GM21723 (cell line): ENCODE data around the gene KHSRP.
"Not testable (repeated sequence)": the region's sequence is repeated elsewhere in the genome, so short reads cannot be mapped to it uniquely, and the experiment has no call there.

Experiments used
- ATAC-seq: cut with Tn5 transposase; IDR thresholded peaks from one replicate; pipeline ENCODE4 v1.9.1; 2021; ENCODE audit warnings: mild to moderate bottlenecking, moderate library complexity; ENCODE audit not compliant: unreplicated experiment

KHSRP gene

DNA sequence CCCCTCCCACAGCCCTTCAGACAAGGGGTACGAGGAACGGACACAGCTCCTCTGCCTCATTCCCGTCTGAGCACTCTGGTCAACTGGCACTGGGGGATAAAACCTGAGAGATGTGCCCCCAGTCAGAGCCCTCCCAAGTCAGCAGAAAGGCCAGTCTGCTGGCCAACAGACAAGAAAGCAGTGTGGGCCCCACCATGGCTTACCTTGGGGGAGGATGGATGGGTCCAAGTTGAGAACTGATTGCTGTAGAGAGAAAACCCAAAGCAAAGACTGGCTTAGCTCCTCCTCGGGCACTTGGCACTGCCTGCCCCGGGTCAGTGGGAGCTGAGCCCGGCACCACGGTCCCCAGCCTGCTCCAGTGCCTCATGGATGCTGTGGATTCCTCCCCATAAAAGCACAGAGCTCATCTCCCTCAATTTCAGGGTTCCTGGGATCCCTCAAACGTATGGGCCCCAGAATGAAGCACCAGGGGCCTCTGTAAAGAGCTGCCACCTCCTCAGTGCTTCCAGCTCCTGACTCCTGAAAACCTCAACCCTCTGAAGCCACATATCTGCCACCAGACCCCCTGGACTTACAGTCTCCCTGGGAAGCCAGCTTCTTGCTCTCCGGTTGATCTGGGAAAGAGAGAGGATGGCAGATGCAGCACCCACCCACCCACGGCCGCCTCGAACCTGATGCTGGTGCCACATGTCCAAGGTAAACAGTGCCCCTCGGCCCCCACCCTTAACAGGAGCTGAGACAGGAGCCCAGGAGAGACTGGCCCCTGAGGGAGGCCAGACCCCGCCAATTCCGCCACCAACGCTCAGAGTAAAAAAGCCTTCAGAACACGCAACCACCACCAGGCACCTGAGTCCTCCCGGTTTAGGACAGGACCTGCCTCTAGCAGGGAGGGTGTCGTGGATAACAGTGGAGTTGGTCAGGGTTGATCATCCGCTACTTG is 3.3 kb downstream of the KHSRP start:
- no peak for ATAC-seq

DNA sequence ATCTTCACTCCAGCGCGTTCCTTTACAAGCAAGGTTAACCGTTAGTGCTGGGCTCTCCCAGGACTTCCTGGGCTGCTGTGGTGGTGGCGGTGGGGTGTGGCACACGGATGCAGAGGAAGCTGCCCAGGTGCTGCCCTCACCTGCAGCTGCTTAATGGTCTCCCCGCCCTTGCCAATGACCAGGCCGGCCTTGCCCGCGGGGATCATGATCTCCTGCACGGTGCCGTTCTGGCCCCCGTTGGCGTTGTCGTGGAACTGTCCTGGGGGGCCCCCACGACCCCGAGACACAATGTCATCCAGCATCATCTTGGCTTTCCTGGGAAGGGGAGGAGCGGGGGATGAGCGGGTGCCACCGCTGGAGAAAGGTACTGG is 6.1 kb downstream of the KHSRP start:
- ATAC-seq: no peak

DNA sequence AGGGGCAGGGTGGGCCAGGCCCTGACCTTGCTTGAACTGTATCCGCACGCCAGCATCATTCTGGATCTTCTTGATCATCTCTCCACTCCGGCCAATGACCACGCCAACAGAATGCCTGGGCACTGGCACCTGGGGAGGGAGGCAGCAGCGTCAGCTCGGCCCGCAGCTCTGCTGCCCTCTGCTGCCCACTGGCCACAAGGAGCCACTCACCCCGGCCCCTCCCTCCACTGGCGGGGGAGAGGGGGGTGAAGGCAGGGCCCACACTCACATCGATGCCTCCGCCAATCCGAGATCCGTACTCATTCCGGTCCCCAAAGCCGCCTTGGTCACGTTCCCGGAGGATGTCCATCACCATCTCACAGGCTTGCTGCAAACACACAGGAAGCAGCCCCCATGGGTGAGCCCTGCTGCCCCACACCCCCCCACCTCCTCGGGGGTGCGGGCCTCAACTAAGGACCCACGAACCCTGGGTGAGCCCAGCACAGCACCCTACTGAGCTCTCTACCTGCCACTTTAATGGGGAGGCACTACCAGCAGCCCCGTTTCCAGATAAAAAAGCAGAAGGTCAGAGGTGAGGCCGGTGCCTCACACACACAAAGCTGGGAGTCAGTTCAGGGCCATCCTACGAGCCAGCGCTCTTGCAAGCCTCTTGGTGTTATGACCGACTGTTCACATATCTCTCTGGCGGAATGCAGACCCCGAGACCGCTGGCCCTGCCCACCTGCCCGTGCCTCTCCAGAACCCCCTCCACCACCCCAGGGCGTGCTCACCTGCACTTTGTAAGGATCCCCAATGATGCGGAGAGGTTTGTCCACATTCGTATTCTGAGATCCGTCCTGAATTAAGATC is 6.7 kb downstream of the KHSRP start:
- ATAC-seq: no peak

DNA sequence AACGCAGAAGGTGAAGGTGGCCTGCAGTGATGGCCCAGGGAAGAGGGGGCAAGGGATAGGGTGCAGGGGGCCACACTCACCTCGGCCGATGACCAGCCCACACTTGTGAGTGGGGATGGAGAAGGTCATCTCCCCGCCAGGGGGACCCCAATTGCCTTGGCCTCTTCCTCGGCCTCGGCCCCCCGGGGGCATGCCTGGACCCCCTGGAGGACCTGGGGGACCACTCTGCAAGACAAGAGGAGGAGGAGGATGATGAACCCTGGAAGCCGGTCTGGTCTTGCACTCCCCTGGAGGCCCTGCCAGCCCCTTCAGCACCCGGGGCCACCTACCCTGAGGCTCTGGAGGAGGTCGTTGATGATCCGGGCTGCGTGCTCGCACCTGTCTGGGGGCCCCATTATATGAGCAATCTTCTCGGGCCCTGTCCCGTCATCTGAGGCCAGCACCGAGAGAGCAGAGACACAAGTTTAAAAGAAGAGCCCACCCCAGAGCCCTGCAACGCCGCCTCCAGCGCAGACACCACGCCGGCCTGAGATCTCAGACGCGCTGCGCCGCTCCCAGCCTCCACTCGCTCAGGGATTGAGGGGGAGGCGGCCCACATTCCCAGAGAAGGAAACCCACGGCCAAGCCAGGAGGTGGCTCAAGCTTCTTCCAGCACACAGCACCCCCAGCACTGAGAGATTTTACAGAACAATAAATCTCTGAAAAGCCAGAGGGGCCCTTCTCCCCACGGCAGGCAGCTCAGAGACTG is 7.8 kb downstream of the KHSRP start:
- ATAC-seq: no peak

DNA sequence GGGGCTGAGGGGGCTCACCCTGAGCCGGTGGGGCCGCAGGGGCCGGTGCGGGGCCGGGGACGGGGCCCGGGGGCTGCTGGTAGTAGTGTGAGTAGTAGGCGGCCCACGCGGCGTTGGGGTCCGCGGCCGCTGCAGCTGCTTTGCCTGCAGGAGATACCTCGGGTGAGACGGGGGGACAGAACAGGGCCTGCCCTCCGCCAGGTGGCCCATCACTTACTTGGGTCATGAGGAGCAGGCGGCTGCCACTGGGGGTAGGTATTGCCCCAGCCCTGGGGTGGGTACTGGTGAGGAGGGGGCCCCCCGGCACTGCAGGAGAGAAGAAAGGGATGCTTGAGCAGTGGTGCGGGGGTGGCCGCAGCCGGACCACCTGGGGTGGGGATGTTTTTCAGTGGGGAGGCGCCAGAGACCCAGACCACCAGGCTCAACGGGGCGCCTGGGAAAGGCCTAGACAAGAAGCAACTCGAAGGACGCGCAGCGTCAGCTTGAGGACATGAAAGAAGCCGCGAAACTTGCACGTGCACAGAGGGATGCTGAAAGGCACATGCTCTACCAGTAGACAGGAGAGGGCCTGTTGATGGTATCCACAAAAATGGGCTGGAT is 8.9 kb downstream of the KHSRP start:
- no peak for ATAC-seq

DNA sequence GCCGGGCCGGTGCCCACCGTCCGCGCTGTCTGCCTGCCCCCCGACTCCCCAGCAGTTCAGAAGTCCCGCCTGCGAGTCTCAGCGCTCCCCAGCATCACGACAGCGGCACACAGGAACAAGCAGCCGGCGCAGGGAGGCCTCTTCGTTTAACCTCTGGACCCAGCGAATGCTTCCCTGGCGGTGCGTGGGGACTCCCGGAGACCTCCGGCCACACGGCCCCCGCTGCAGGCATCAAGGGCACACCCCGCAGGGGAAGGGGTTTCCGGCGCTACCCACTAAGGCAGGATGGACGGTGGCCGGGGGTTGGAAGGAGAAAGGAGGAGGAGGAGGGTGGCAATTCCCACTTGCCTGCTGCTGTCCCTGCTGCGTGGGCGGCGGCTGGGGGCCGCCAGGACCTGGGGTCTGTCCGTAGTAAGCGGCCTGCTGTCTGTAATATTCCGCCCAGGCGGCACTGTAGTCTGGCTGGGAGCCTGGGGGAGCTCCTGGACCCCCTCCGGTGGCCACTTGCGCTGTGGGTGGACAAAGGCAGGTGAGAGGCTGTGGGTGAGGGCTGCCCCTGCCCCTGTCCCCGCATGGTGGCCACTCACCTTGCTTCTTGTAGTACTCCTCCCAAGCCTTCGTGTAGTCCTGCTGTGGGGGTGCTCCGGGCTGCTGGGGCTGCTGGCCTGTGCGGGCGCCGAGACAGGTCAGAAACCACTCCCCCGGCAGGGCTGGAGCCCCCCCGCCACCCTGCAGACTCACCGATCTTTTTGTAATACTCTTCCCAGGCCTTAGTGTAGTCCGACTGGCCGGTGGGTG is 9.6 kb downstream of the KHSRP start:
- ATAC-seq: no peak

DNA sequence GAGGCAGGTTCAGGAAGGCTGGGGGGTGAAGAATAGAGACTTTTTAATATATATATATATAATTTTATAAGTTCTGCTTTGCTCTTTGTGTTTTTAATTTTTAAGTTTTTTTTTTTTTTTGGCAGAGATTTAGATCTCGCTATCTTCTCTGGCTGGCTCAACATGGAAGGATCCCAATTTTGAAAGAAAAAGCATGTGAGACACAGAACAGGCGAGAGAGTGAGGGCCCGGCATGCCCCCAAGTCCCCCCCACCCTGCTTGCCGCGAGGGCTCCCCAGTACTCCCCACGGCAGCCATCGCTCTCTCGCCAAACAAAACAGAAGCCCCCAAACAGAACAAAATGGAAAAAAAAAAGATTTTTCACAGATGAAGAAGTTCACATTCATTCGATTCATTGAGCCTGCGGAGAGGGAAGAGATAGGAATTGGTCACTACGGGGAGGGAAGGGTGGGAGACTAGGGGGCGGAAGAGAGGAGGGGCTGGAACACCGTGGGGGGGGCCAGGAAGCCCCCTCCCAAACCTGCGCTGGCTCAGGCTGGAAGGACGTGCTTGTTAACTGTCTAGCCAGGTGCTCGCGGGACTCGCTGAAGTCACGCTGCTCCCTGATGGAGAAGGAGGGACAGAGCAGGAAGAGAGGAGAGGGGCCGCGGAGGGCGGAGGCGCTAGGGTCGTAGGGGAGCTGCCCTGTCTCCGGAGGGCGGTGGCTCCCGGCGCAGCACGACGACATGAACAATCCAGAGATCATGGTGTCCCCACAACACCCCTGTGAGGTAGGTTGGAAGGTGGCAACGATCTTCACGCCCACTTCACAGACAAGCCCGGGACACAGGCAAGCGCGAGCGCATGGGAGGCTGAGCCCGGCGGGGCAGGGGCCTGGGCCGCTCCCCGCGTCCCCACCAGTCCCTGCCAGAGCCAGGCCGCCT is 10.6 kb downstream of the KHSRP start:
- ATAC-seq: no peak

DNA sequence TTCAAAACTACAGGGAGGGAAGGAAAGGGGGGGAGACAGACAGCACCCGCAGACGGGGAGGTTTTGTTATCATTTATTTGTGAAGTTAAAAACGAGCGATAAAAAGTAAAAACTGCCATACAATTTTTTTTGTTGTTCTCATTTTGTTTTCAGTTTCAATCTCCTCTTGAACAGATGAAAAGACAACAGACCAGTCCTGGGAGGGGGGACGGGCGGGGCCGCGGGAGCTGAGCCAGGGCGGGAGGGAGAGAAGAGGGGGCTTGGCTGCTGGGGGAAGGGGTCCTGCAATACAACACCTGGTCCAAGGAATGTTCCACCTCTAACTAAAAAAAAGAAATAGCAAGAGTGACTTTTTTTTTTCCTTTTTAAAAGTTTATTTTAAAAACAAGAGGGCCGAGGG is 11.3 kb downstream of the KHSRP start:
- ATAC-seq: no peak

DNA sequence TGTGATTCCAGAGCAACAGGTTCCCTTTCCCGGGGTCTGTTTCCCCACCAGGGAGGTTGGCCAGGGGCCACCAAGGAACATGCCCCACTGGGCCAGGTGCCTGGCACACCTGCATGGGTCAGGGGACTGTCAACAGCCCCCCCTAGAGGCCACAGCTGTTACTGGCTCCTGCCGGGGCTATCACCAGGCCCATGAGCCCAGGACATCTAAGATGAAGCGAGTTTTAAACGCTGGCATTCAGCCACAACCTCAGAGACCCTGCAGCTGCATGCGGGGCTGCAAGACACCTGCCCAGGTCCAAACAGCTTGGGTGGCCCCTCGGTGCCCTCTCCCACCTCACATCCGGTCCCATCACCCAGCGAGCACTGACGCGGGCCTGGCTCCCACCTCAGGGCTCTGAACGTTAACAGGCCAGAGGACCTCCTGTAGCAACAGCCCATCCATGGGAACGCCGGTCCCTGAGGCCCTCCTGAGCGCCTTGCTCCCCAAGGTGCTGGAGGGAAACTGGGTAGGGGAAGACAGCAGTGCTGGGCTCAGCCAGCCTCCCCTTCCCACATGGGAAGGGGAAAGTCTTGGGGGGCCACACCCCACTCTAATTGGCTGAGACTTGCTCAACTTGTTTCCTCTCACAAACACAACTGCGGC is 12.0 kb downstream of the KHSRP start:
- no peak for ATAC-seq

DNA sequence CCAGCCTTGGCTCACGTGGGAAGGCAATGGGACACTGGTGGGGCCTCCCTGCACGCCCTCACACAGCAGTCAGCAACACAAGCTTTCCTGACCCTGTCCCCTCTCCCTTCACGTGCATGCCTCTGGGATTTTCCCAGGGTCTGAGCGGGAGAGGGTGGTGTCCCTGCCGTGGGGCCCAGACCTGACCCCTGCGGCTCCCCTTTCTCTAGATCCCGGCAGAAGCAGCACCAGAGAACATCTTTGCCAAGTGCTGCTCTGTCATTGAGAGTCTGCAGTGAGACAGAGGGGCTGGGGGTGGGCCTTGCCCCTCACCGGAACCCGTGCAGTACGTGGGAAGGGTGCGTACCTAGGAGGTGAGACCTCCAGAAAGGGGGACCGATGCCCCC is 12.6 kb downstream of the KHSRP start:
- ATAC-seq: no peak

DNA sequence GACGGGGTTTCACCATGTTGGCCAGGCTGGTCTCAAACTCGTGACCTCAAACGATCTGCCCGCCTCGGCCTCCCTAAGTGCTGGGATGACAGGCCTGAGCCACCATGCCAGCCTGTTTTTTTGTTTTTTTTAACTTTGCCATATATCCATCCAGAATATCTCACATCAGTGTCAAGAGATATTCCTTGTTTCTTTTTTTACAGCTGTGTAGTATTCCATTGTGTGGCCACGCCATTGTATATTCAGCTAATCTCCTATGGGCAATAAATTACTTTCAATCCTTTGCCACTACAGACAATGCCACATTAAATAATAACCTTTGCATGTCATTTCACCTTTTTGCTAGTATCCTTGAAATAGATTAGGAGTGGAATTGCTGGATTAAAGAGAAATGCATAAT is 15.3 kb downstream of the KHSRP start:
- no peak for ATAC-seq

DNA sequence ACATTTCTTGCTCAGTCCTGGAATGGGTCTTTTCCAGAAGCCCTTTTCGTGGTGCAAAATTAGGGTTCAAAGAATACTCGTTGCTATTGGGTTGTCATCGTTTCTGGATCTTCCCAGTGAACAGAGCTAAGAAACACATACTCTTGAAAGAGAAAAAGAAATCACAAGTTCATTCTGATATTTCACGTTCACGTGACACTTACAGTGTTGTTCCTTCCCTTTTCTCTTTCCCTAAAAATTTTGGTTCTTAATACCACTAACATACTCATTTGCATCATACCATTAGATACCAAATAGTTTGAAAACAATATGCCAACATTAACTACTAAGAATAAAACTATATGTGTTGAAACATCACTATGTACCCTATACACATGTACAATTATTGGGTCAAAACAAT is 18.2 kb downstream of the KHSRP start:
- ATAC-seq: no peak

DNA sequence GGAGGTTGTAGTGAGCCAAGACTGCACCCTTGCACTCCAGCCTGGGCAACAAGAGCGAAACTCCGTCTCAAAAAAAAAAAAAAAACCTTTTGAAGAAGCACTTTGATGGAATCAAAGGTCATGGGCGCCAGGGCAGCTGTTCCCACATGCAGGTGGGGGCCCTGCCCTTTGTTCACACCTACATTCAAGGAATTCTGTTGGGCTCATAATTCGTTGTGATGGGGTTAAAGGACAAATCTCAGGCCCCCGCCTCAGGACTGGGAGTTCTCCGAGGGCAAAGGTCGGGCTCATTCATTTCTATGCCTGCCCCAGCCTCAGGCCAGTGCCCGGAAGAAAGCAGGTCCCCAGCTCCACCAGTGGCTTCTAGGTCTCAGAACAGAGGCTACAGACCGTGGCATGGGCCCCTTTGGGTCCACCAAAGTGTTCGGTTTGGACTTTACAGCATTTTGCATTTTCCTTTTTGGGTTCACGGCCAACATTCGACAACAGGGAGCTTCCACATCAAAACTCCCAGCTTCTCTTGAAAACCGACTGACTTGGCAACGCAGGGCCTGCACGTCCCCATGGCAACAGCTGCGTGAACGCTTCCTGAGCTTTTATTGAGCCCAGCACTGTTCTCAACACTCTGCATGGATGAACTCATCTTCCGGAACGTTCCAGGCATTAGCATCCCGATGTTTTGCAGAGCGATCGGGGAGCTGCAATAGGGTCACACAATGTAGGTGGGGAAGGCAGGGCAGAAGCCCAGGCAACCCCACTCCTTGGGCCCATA is 21.6 kb downstream of the KHSRP start:
- no peak for ATAC-seq

DNA sequence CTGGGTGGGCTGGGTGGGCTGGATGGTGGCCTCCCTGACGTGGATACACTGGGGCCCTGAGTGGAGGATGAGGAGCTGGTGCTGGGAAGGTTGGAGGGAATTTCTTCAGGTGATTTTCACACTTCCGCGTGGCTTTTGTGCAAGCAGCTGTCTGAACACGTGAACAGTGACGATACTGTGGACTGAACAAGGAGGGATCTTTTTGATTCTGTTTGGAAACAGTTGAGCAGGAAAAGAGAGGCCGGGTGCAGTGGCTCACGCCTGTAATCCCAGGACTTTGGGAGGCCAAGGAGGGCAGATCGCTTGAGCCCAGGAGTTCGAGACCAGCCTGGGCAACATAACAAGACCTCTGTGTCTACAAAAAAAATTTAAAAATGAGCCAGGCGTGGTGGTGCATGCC is 22.6 kb downstream of the KHSRP start:
- no peak for ATAC-seq

DNA sequence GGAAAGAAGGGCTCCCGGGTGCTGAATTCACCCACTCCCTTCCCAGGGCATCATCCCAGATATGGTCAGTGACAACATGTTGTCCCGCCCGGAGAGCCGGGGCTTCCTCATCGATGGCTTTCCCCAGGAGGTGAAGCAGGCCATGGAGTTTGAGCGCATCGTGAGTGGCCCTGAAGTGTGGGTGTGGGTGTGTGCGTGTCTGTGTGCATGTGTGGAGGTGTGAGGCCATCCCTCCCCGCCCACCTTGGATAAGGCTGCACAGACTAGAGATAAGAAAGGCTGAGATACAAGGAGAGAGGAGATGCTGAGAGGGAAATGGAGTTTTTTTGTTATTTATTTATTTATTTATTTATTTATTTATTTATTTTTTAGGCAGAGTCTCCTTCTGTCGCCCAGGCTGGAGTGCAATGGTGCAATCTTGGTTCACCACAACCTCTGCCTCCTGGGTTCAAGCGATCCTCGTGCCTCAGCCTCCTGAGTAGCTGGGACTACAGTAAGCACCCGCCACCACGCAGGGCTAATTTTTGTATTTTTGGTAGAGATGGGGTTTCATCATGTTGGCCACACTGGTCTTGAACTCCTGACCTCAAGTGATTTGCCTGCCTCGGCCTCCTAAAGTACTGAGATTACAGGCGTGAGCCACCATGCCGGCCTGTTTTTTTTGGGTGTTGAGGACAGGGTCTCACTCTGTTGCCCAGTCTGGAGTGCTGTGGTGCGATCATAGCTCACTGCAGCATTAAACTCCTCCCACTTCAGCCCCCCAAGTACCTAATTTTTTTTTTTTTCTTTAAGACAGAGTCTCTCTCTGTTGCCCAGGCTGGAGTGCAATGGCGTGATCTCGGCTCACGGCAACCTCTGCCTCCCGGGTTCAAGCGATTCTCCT is 24.3 kb downstream of the KHSRP start:
- ATAC-seq: not testable (repeated sequence)

DNA sequence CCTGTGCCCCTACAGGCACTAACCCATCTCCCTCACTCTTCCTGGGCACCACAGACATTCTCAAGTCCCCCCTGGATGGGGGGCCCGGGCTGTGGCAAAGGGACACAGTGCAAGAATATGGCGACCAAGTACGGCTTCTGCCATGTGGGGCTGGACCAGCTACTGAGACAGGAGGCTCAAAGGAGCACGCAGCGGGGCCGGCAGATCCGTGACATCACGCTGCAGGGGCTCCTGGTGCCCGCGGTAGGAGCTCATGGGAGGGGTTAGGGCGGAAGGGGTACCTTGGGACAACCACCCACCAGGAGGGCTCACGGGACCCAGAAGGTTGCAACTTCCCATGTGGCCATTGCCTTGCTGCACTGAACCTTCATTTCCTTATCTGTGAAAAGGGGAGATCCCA is 28.3 kb downstream of the KHSRP start:
- no peak for ATAC-seq

DNA sequence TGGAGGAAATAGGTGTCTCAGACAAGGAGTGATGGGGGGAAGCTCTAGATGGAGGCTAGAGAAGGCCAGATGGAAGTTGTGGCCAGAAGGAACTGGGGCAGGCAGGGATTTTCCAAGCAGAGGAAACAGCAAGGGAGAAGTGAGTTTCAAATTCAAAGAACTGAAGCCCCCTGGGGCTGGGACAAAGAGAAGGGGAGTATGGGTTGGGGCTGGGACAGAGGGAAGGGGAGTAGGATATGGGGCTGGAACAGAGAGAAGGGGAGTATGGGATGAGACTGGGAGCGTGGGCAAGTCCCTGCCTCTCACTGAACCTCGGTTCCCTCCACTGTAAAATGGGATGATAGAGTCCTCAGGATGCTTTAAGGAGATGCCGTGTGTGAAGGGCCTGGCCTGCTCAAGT is 29.8 kb downstream of the KHSRP start:
- ATAC-seq: no peak
